K562 (cell line): ENCODE results near the gene PIKFYVE. TPM values are rescaled to one million over a fixed set of nuclear protein-coding genes. Genes with fewer than 3 reads are reported as not detected.

Source experiments
- ATAC-seq: fragments of 200-7000 bp; cut with Tn5 transposase; 3 replicates; pipeline ENCODE4 v1.9.1; 2020; ENCODE audit warnings: moderate library complexity
- BruUV-seq: library from RNA; stranded (reverse); fragments of 400-500 nt; replicated peaks from 2 replicates; lab custom pipeline; 2021; lab: Mats Ljungman, UMichigan
- CTCF ChIA-PET: fragments of 300-600 bp; formaldehyde crosslinking; extraction: SDS; loops from one replicate; lab custom pipeline; 2021; ENCODE audit warnings: low intra/inter-chr PET ratio; lab: Yijun Ruan, JAX
- POLR2A ChIA-PET: fragments of 300-600, 350-650 bp; sonication (Branson Sonifier 250); formaldehyde crosslinking; extraction: SDS; loops from one replicate; lab custom pipeline; 2021; ENCODE audit warnings: antibody characterized with exemption, inconsistent platforms; lab: Yijun Ruan, JAX
- DNase-seq, 4 experiments: peaks; one replicate each; pipeline versions ENCODE4 v3.0.0 to v3.0.0-alpha.2; 2011 to 2018; ENCODE audit warnings: low spot score in 3 of 4, mixed read lengths in 3 of 4; ENCODE audit errors: extremely low read depth in 1 of 4
- FAIRE-seq: peaks from 2 replicates; lab custom pipeline; 2011; peaks lifted over from hg19 to GRCh38; lab: Jason Lieb, UNC
- H2AFZ ChIP-seq: 2 replicates; pipeline ENCODE4 v1.6.0; 2011; ENCODE audit warnings: low read depth, low read length, control low read depth, inconsistent platforms
- H3K27ac ChIP-seq: fragments of 200-600 bp; 3 replicates; pipeline ENCODE4 v1.8.0; 2011; ENCODE audit warnings: low read depth, mild to moderate bottlenecking, control low read depth, inconsistent platforms, low read length, moderate library complexity, mixed read lengths; ENCODE audit errors: extremely low read depth
- H3K27me3 ChIP-seq, 2 experiments: fragments of 300-600 bp in 1 of 2; 2 replicates in 1 of 2; 3 replicates in 1 of 2; pipeline versions ENCODE4 v1.6.0 to v1.8.0; 2011; ENCODE audit warnings: inconsistent platforms in 2 of 2, low read length in 2 of 2, mild to moderate bottlenecking in 1 of 2, mixed read lengths in 1 of 2, moderate library complexity in 1 of 2; ENCODE audit not compliant: control insufficient read depth in 2 of 2, insufficient read depth in 2 of 2
- H3K36me3 ChIP-seq: fragments of 300-600 bp; 3 replicates; pipeline ENCODE4 v1.8.0; 2011; ENCODE audit warnings: mild to moderate bottlenecking, low read length, inconsistent platforms; ENCODE audit not compliant: control insufficient read depth, insufficient read depth
- H3K4me1 ChIP-seq, 2 experiments: fragments of 200-600 bp in 1 of 2; replicated peaks in 1 of 2; 2 replicates in 1 of 2; 3 replicates in 1 of 2; pipeline versions ENCODE4 v1.5.1 to v1.8.0; 2011; ENCODE audit warnings: inconsistent platforms in 2 of 2, low read length in 2 of 2, mild to moderate bottlenecking in 1 of 2, mixed read lengths in 1 of 2, moderate library complexity in 1 of 2; ENCODE audit not compliant: control insufficient read depth in 2 of 2, insufficient read depth in 2 of 2
- H3K4me2 ChIP-seq: 2 replicates; pipeline ENCODE4 v1.6.1; 2011; ENCODE audit warnings: low read length, control low read depth, inconsistent platforms, mixed read lengths; ENCODE audit not compliant: insufficient read depth
- H3K4me3 ChIP-seq: fragments of 200-600 bp; sonication (generic), shearing (Covaris generic); 2 replicates; pipeline ENCODE4 v1.5.1; 2016; ENCODE audit warnings: control low read depth, inconsistent platforms
- H3K79me2 ChIP-seq: fragments of 200-600 bp; 3 replicates; pipeline ENCODE4 v1.8.0; 2011; ENCODE audit warnings: low read length, inconsistent platforms; ENCODE audit not compliant: control insufficient read depth, insufficient read depth
- H3K9ac ChIP-seq, 2 experiments: 2 replicates each; pipeline versions ENCODE4 v1.6.0 to v1.6.1; 2011; ENCODE audit warnings: low read depth in 2 of 2, low read length in 2 of 2, control low read depth in 1 of 2, inconsistent platforms in 1 of 2, mild to moderate bottlenecking in 1 of 2, mixed read lengths in 1 of 2; ENCODE audit not compliant: insufficient read depth in 1 of 2
- H3K9me1 ChIP-seq: one replicate; pipeline ENCODE4 v1.6.0; 2011; ENCODE audit warnings: inconsistent platforms, mild to moderate bottlenecking, low read length, moderate library complexity; ENCODE audit not compliant: control insufficient read depth, insufficient read depth
- H3K9me3 ChIP-seq: replicated peaks from 2 replicates; pipeline ENCODE4 v1.5.1; 2011; ENCODE audit warnings: low read depth, low read length, inconsistent platforms; ENCODE audit not compliant: control insufficient read depth, insufficient read depth
- H4K20me1 ChIP-seq: replicated peaks from 2 replicates; pipeline ENCODE4 v1.6.1; 2011; ENCODE audit warnings: low read length, inconsistent platforms, mixed read lengths; ENCODE audit not compliant: control insufficient read depth, insufficient read depth
- FOXO4 ChIP-seq: fragments of 450-650 bp; formaldehyde crosslinking; IDR thresholded peaks from 2 replicates; pipeline ENCODE4 v1.4.0; 2020; ENCODE audit warnings: mild to moderate bottlenecking, moderate library complexity
- ID3 ChIP-seq, 2 experiments: fragments of 250-450 bp in 1 of 2; fragments of 450-650 bp in 1 of 2; sonication (Bioruptor Pico) in 1 of 2; IDR thresholded peaks; 2 replicates each; pipeline versions ENCODE4 v1.6.1 to v1.8.0; 2016 to 2021; ENCODE audit warnings: mild to moderate bottlenecking in 2 of 2, moderate library complexity in 2 of 2, missing compliant biosample characterization in 1 of 2, missing genetic modification characterization in 1 of 2
- MEF2A ChIP-seq: IDR thresholded peaks from 2 replicates; pipeline ENCODE4 v1.6.1; 2011; ENCODE audit warnings: low read depth, mild to moderate bottlenecking, low read length, moderate library complexity; ENCODE audit not compliant: control insufficient read depth
- MXD1 ChIP-seq: fragments of 250-450 bp; sonication (Bioruptor Pico); IDR thresholded peaks from 2 replicates; pipeline ENCODE4 v1.8.0; 2021; ENCODE audit warnings: borderline replicate concordance, mild to moderate bottlenecking, moderate library complexity; ENCODE audit not compliant: poor library complexity, severe bottlenecking
- NR2F6 ChIP-seq: fragments of 450-650 bp; formaldehyde crosslinking; IDR thresholded peaks from 2 replicates; pipeline ENCODE4 v1.4.0; 2020; ENCODE audit warnings: mild to moderate bottlenecking
- PYGO2 ChIP-seq: fragments of 450-650 bp; IDR thresholded peaks from 2 replicates; pipeline ENCODE4 v1.6.1; 2016; ENCODE audit warnings: mild to moderate bottlenecking, missing genetic modification characterization, moderate library complexity, missing compliant biosample characterization
- RAD51 ChIP-seq: fragments of 450-650 bp; IDR thresholded peaks from 2 replicates; pipeline ENCODE4 v1.7.1; 2016; ENCODE audit warnings: low read depth, mild to moderate bottlenecking, borderline replicate concordance
- TRIM24 ChIP-seq, 2 experiments: fragments of 450-650 bp; IDR thresholded peaks; 2 replicates each; pipeline ENCODE4 v1.6.1; 2016
- ZC3H8 ChIP-seq: fragments of 450-650 bp; IDR thresholded peaks from 2 replicates; pipeline ENCODE4 v1.6.1; 2017
- ZNF12 ChIP-seq: sonication (generic); formaldehyde crosslinking; IDR thresholded peaks from 2 replicates; pipeline ENCODE4 v1.4.0; 2020; ENCODE audit warnings: mild to moderate bottlenecking, missing genetic modification reagents
- ZNF395 ChIP-seq: fragments of 200-800 bp; sonication (Bioruptor generic); IDR thresholded peaks from 2 replicates; pipeline ENCODE4 v1.6.1; 2017; ENCODE audit warnings: missing genetic modification characterization, missing compliant biosample characterization
- WGBS: fragments of 100-300 bp; shearing (Covaris generic); methylation state at CpG from one replicate; pipeline ENCODE4 v1.1.6; 2016; ENCODE audit warnings: low coverage, mixed read lengths; ENCODE audit not compliant: insufficient coverage; ENCODE audit errors: missing lambda C conversion rate; 5-methylcytosine and 5-hydroxymethylcytosine counted together
- in situ Hi-C: fragments of 300-500 bp; cut with MboI; formaldehyde crosslinking; loops from 4 replicates; pipeline ENCODE4 v1.15.0; 2018; ENCODE audit warnings: inconsistent platforms, mixed read lengths
- intact Hi-C: fragments of 100-400 bp; cut with micrococcal nuclease; formaldehyde crosslinking; loops from 2 replicates; pipeline ENCODE4 v1.14.2; 2022
- polyA plus RNA-seq, 8 experiments: library from polyadenylated mRNA; depleted of rRNA in 4 of 8; stranded (reverse) in 5 of 8; unstranded in 3 of 8; fragments of >200 nt; fragmentation: Nextera tagmentation in 2 of 8; fragmentation: Illumina TruSeq in 1 of 8; extraction: Ambion mirVana in 2 of 8; extraction: Trizol in 1 of 8; gene quantifications; 2 replicates each; pipeline versions ENCODE4 v1.2.1 to v1.2.3, GENCODE V29; 2011 to 2014; ENCODE audit warnings: inconsistent platforms in 1 of 8, missing spikeins in 1 of 8
- total RNA-seq, 7 experiments: library from RNA; depleted of rRNA in 6 of 7; stranded (reverse); fragments of >200 nt in 6 of 7; fragmentation: Illumina TruSeq in 2 of 7; extraction: Trizol in 2 of 7; gene quantifications; 2 replicates each; pipeline versions ENCODE4 v1.2.1 to v1.2.3, GENCODE V29; 2011 to 2021; ENCODE audit warnings: low replicate concordance in 1 of 7

PIKFYVE gene
- total and polyA plus RNA-seq, 9 of the 15 experiments (the other 6 are each of a cell fraction or from before 2014, with no cell fraction given), result 3.6 to 25.6 (median 16.7) TPM

GRCh38 chr2:208369091-208369490 is 103.0 kb downstream of the PIKFYVE start:
- no peak for DNase-seq

More at GRCh38 chr2:208369091-208369490, 103.0 kb downstream of the PIKFYVE start:
- TF ChIP-seq PYGO2 (tag), result no peak
- TF ChIP-seq ZNF395, result no peak
- no peak for TF ChIP-seq TRIM24 (IDR thresholded peaks at IDR 0.05)
- TF ChIP-seq ZC3H8, result no peak
- TF ChIP-seq FOXO4 (CRISPR knock-in tag), result no peak
- no peak for TF ChIP-seq NR2F6 (CRISPR knock-in tag)
- no peak for TF ChIP-seq MEF2A
- TF ChIP-seq ID3 (CRISPR knock-in tag; IDR thresholded peaks at IDR 0.05), result no peak
- no peak for TF ChIP-seq ID3 (tag; IDR thresholded peaks at IDR 0.05)
- no peak for TF ChIP-seq MXD1 (CRISPR knock-in tag)
- TF ChIP-seq ZNF12 (CRISPR knock-in tag), result no peak
- no peak for TF ChIP-seq RAD51
- no peaks in the 10 kb centered on the region for H3K9me1 ChIP-seq
- no peak overlapping the region for H3K4me2 ChIP-seq
- no peaks in the 10 kb centered on the region for H3K27me3 ChIP-seq
- H3K4me3 ChIP-seq, result no peak overlapping the region
- BruUV-seq, result no TSS peak
- H3K4me1 ChIP-seq, result peaks cover 0 to 12% of the 10 kb centered on the region in 2 experiments; a peak in 2 of 5 replicates
- no peaks in the 10 kb centered on the region for H3K9me3 ChIP-seq
- ATAC-seq (no peak), FAIRE-seq (no peak)
- H3K36me3 ChIP-seq, result no peaks in the 10 kb centered on the region
- no peaks in the 10 kb centered on the region for H4K20me1 ChIP-seq
- no peak overlapping the region for H2AFZ ChIP-seq
- no peak overlapping the region for H3K27ac ChIP-seq
- ChIA-PET POLR2A (no interaction called here), CTCF (no interaction called here)
- WGBS, result 33% methylated on average over 2 of the region's 2 CpGs
- in situ Hi-C loops (no loop called here), intact Hi-C loops (no loop called here)
- no peaks in the 10 kb centered on the region for H3K79me2 ChIP-seq
- no peak overlapping the region for H3K9ac ChIP-seq
